LNCAP (cell line): ENCODE data around the gene STK16.
A peak's percentile ranks its signal among the peaks of the same experiment; 100 is the strongest.

Source experiments
- TF ChIP-seq, protein P1 (sequence below): fragments of 450-650 bp; IDR thresholded peaks from 2 replicates; pipeline ENCODE4 v1.5.1; 2017; ENCODE audit warnings: mild to moderate bottlenecking

Gene STK16

DNA sequence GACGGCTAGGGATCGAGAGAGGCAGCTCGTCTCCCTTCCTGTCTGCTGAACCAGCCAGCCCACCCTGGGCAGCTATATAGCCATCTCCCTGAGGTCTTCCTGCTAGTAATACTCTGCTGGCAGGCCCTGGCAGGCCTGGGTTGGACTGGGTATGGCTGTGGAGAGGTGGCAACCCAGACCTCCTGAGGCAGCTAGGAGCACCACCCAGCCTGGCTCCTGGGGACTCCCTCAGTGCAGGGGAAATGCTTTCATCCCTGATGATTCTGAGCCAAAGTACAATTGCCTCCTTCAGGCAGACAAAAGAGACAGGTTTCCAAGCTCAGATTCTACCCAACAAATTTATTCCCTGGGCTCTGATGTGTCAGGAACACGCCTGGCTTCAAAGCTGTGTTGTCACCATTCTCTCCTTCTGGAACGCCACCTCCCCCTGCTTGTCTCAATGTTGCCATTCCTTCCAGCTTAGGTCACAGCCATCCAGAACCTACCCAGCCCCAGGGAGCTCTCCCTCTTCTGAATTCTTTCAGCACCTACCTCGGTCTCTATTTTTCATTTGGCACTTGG, 29.2 kb downstream of the STK16 start:
- TF ChIP-seq, protein P1, sequence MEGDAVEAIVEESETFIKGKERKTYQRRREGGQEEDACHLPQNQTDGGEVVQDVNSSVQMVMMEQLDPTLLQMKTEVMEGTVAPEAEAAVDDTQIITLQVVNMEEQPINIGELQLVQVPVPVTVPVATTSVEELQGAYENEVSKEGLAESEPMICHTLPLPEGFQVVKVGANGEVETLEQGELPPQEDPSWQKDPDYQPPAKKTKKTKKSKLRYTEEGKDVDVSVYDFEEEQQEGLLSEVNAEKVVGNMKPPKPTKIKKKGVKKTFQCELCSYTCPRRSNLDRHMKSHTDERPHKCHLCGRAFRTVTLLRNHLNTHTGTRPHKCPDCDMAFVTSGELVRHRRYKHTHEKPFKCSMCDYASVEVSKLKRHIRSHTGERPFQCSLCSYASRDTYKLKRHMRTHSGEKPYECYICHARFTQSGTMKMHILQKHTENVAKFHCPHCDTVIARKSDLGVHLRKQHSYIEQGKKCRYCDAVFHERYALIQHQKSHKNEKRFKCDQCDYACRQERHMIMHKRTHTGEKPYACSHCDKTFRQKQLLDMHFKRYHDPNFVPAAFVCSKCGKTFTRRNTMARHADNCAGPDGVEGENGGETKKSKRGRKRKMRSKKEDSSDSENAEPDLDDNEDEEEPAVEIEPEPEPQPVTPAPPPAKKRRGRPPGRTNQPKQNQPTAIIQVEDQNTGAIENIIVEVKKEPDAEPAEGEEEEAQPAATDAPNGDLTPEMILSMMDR, result no peak

- TF ChIP-seq, protein P1, result peak; percentile 88
Measured at GRCh38 chr2:219277703-219278654, 32.7 kb downstream of the STK16 start.

DNA sequence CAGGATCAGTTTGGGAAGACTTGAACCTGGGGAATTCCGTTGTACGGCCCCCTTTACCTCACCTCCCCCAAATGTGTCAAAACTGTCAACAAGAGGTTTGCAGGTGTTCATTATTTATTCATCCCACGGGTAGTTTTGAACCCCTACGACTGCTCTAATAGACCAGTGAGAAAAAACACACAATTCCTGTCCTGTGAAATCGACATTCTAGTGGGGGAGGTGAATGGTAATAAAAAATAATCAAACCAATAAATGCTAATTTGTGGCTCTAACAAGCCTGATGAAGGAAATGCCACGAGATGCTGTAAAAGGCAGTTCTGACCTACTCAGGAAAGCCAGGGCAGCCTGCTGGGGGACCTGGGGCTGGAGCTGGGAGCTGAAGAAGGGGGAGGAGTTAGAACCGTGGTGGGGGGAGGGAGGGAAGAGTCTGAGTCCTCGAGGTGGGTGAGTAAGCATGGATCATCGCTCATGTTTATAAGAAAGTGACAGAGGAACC, 33.4 kb downstream of the STK16 start:
- TF ChIP-seq, protein P1, result no peak

- TF ChIP-seq, protein P1, result no peak
Measured at GRCh38 chr2:219279151-219279915, 34.1 kb downstream of the STK16 start, which contains the start of gene DNAJB2. Gene DNAJB2 (plus strand): TSS chr2:219279366. CDS start chr2:219279834, 468 bp downstream.

- TF ChIP-seq, protein P1, result no peak
Measured at GRCh38 chr2:219279916-219280516, 34.7 kb downstream of the STK16 start.

DNA sequence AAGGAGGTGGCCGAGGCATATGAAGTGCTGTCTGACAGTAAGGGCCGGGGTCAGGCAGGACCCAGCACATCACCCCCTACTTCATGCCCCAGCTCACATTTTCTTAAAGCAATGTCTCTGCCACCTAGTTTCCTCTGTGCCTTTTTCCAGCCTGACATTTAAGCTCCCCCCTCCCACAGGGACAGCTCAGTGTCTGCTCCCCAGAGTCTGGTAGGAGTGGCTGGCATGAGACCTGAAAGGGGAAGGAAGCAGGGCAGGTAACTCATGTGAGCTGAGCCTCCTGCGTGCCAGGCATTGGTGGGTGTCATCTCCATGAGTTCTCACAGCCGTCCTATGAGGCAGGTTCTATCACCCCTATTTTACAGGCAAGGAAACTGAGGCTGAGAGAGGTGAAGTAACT, 35.4 kb downstream of the STK16 start:
- TF ChIP-seq, protein P1, result no peak

- TF ChIP-seq, protein P1, result no peak
Measured at GRCh38 chr2:219281588-219281987, 36.3 kb downstream of the STK16 start.
